Esophagus squamous epithelium (tissue), 5 donors: ENCODE data around the gene COMMD1. TPM values are rescaled to one million over a fixed set of nuclear protein-coding genes. Genes with fewer than 3 reads are reported as not detected.
"Not testable (repeated sequence)": the region's sequence is repeated elsewhere in the genome, so short reads cannot be mapped to it uniquely, and the experiment has no call there.

ENCODE experiments used
- DNase-seq: peaks from one replicate; lab custom pipeline; 2025; lab: John Stamatoyannopoulos, UW
- H3K27ac ChIP-seq, 4 donors: fragments of 200-600 bp; sonication (generic); one replicate each; pipeline ENCODE4 v1.5.1; 2016 to 2019; ENCODE audit warnings: mild to moderate bottlenecking in 1 of 4
- H3K27me3 ChIP-seq, 4 donors: fragments of 200-600 bp; sonication (generic); 1 replicate in 3 of 4; 2 replicates in 1 of 4; pipeline versions ENCODE4 v1.5.1 to v1.6.0; 2017 to 2021; ENCODE audit warnings: antibody characterized with exemption in 1 of 4
- H3K36me3 ChIP-seq, 3 donors: fragments of 200-600 bp; sonication (generic); one replicate each; pipeline ENCODE4 v1.5.1; 2016 to 2019
- H3K4me1 ChIP-seq, 3 donors: fragments of 200-600 bp; sonication (generic); one replicate each; pipeline ENCODE4 v1.5.1; 2017 to 2019
- H3K4me3 ChIP-seq, 4 donors: fragments of 200-600 bp; sonication (generic); 1 replicate in 3 of 4; 2 replicates in 1 of 4; pipeline ENCODE4 v1.5.1; 2016 to 2019; ENCODE audit warnings: mild to moderate bottlenecking in 2 of 4, moderate library complexity in 1 of 4
- H3K9me3 ChIP-seq, 3 donors: fragments of 200-600 bp; sonication (generic); one replicate each; pipeline ENCODE4 v1.5.1; 2016 to 2019
- POLR2A ChIP-seq, 4 donors: fragments of 450-650 bp; IDR thresholded peaks; one replicate each; pipeline ENCODE4 v1.6.1; 2017; ENCODE audit warnings: antibody characterized with exemption in 4 of 4, mild to moderate bottlenecking in 4 of 4, moderate library complexity in 3 of 4
- WGBS, 2 donors: methylation state at CpG; one replicate each; pipeline ENCODE4 v1.1.5; 2018; 5-methylcytosine and 5-hydroxymethylcytosine counted together
- intact Hi-C: fragments of 100-400 bp; cut with DNase I; formaldehyde crosslinking; loops from one replicate; pipeline ENCODE4 v1.15.0; 2022
- total RNA-seq, 4 donors: library from RNA; depleted of rRNA; stranded (reverse); fragments of >200 nt; gene quantifications; one replicate each; pipeline ENCODE4 v1.1.0, GENCODE V29; 2016
- TF ChIP-seq, protein P1 (sequence below), 6 experiments: fragments of 450-650 bp in 4 of 6; fragments of 200-600 bp in 2 of 6; sonication (generic) in 2 of 6; IDR thresholded peaks; one replicate each; pipeline ENCODE4 v1.5.1; 2016 to 2019; ENCODE audit warnings: antibody characterized with exemption in 6 of 6, mild to moderate bottlenecking in 4 of 6, moderate library complexity in 4 of 6
- donor health status: DM: yes; HTN: yes; CAD: no.

Gene COMMD1
- total RNA-seq, 4 donors from 2014 or later, result 38.0 to 44.3 (median 40.5) TPM

DNA sequence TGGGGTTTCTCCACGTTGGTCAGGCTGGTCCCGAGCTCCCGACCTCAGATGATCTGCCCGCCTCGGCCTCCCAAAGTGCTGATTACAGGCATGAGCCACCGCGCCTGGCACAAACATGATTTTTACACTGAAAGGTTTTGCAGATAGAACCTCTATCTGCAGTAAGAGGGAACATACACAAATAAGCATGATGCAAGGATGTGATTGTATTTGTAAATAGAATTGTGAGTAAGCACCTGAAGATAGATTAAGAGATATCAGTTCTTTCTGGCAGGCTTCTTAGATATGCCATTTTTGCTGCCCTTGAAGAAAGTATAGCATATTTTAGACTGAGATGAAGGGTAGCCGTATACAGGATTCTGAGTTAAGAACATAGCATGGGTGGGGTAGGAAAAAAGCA lies 3.6 kb downstream of the COMMD1 start:
- 86 to 92% methylated on average over 1 to 4 of the region's 8 CpGs for WGBS, 2 donors
- peaks cover 0 to 48% (median 7%) of the 10 kb centered on the region in 3 donors for H3K4me1 ChIP-seq
- H3K9me3 ChIP-seq, result no peaks in the 10 kb centered on the region
- no peak overlapping the region for H3K4me3 ChIP-seq
- no peak overlapping the region for H3K27ac ChIP-seq
- H3K36me3 ChIP-seq, result no peaks in the 10 kb centered on the region
- TF ChIP-seq, protein P1, sequence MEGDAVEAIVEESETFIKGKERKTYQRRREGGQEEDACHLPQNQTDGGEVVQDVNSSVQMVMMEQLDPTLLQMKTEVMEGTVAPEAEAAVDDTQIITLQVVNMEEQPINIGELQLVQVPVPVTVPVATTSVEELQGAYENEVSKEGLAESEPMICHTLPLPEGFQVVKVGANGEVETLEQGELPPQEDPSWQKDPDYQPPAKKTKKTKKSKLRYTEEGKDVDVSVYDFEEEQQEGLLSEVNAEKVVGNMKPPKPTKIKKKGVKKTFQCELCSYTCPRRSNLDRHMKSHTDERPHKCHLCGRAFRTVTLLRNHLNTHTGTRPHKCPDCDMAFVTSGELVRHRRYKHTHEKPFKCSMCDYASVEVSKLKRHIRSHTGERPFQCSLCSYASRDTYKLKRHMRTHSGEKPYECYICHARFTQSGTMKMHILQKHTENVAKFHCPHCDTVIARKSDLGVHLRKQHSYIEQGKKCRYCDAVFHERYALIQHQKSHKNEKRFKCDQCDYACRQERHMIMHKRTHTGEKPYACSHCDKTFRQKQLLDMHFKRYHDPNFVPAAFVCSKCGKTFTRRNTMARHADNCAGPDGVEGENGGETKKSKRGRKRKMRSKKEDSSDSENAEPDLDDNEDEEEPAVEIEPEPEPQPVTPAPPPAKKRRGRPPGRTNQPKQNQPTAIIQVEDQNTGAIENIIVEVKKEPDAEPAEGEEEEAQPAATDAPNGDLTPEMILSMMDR (IDR thresholded peaks at IDR 0.05), result no peak
- TF ChIP-seq POLR2A (IDR thresholded peaks at IDR 0.05), result no peak
- intact Hi-C loops, result no loop called here
- H3K27me3 ChIP-seq, result no peaks in the 10 kb centered on the region
- no peak for DNase-seq

DNA sequence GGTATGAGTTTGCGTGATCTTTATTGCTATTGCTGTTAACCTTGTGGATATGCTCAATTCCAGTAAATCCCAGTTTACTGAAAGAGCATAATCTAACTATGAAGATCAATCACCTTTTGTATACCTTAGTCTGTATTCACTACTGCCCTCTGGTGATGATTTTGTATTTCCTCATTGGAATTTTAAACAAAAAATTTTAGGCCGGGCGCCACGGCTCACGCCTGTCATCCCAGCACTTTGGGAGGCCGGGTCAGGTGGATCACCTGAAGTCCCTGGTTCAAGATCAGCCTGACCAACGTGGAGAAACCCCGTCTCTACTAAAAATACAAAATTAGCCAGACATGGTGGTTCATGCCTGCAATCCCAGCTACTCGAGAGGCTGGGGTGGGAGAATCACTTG lies 5.1 kb downstream of the COMMD1 start:
- H3K27me3 ChIP-seq, result no peaks in the 10 kb centered on the region
- H3K4me3 ChIP-seq, result no peak overlapping the region
- no peaks in the 10 kb centered on the region for H3K9me3 ChIP-seq
- WGBS, 2 donors, result 64 to 91% methylated on average over 5 to 9 of the region's 9 CpGs
- no peak for DNase-seq
- TF ChIP-seq POLR2A (IDR thresholded peaks at IDR 0.05), result no peak
- TF ChIP-seq, protein P1 (IDR thresholded peaks at IDR 0.05), result peak in 3 of 6 experiments; percentile 10 to 30 (median 21)
- peaks cover 0 to 37% (median 7%) of the 10 kb centered on the region in 3 donors for H3K4me1 ChIP-seq
- intact Hi-C loops, result no loop called here
- peaks cover 0 to under 1% (median 0%) of the 10 kb centered on the region in 3 donors for H3K36me3 ChIP-seq
- no peak overlapping the region for H3K27ac ChIP-seq

DNA sequence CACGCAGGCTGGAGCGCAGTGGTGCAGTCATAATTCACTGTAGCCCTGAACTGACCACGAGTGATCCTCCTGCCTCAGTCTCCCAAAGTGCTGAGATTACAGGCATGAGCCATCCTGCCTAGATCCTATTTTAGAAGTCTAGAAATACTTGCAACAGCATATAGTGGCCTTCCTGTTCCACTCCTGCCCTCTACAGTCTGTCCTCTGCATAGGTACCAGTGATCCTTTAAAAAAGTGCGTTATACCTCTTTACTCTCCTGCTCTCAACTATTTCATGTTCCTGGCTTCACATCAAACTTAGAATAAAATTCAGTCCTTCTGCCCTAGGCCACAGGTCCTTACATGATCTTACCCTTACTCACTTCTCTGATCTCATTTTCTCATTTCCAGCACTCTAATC lies 6.0 kb downstream of the COMMD1 start:
- intact Hi-C loops, result no loop called here
- TF ChIP-seq POLR2A (IDR thresholded peaks at IDR 0.05), result no peak
- TF ChIP-seq, protein P1 (IDR thresholded peaks at IDR 0.05), result peak in 1 of 6 experiments; percentile 47
- H3K36me3 ChIP-seq, result peaks cover 0 to 9% (median 0%) of the 10 kb centered on the region in 3 donors
- no peaks in the 10 kb centered on the region for H3K27me3 ChIP-seq
- peaks cover 0 to 30% (median 3%) of the 10 kb centered on the region in 3 donors for H3K4me1 ChIP-seq
- H3K9me3 ChIP-seq, result no peaks in the 10 kb centered on the region
- H3K27ac ChIP-seq, result no peak overlapping the region
- 57 to 92% methylated on average over 1 to 4 of the region's 4 CpGs for WGBS, 2 donors
- H3K4me3 ChIP-seq, result no peak overlapping the region
- no peak for DNase-seq

DNA sequence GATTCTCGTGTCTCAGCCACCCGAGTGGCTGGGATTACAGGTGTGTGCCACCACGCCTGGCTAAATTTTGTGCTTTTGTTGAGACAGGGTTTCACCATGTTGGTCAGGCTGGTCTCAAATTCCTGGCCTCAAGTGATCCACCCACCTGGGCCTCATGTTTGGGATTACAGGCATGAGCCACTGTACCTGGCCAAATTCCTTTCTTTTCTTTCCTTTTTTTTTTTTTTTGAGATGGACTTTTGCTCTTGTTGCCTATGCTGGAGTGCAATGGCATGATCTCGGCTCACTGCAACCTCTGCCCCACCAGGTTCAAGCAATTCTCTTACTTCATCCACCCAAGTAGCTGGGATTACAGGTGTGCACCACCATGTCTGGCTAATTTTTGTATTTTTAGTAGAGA lies 9.3 kb downstream of the COMMD1 start:
- H3K36me3 ChIP-seq, result peaks cover 0 to 20% (median 0%) of the 10 kb centered on the region in 3 donors
- not testable (repeated sequence) for H3K27me3 ChIP-seq, H3K9me3 ChIP-seq, DNase-seq, H3K27ac ChIP-seq, H3K4me3 ChIP-seq
- WGBS, 2 donors, result 76 to 93% methylated on average over 3 to 4 of the region's 4 CpGs
- peaks cover 0 to 12% (median 0%) of the 10 kb centered on the region in 3 donors for H3K4me1 ChIP-seq
- intact Hi-C loops, result loop anchor here (5.0 kb wide), 1 partner anchor 498 kb away; no protein-coding TSS in a partner anchor

DNA sequence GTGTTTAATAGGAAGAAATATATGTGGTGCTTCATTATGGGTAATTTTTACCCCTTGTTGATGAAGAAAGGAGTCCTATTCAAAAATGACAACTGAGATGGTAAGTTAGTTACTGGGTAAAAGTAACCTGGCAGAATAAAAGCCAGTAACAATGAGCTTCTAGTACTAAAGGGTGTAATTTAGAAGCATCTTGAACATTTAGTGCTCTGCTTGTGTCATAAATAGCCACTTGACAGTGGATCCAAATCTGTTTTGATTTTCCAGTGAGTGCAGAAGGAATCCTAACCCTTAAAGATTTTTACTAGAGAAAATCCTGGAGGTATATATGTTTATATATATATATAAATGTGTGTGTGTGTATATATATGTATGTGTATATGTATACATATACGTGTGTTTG lies 15.1 kb downstream of the COMMD1 start:
- no peak overlapping the region for H3K27ac ChIP-seq
- intact Hi-C loops, result no loop called here
- peaks cover 0 to 22% (median 0%) of the 10 kb centered on the region in 3 donors for H3K4me1 ChIP-seq
- TF ChIP-seq POLR2A (IDR thresholded peaks at IDR 0.05), result no peak
- TF ChIP-seq, protein P1 (IDR thresholded peaks at IDR 0.05), result no peak
- no peak overlapping the region for H3K4me3 ChIP-seq
- H3K9me3 ChIP-seq, result no peaks in the 10 kb centered on the region
- H3K36me3 ChIP-seq, result peaks cover 0 to 35% (median 0%) of the 10 kb centered on the region in 3 donors
- 77 to 82% methylated on average over 1 of the region's 1 CpG for WGBS, 2 donors
- DNase-seq, result no peak
- H3K27me3 ChIP-seq, result no peaks in the 10 kb centered on the region

DNA sequence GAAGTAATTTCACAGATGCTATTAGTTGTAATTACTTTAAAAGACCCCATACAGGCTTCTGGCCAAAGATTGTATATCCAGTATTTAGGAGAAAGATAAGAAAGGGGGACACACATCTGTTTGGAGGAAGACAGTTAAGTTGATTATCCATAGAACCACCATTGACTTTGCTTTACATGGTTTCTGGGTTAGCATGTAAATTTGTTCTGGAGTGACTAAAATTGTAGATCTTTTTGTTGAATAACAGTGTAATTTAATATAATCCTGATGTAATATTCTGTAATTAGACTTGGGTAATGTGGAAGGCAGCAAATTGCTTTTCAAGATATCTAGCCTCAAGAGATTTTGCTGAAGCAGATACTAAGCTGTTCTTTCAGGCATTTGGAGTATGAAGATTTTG lies 17.2 kb downstream of the COMMD1 start:
- intact Hi-C loops, result no loop called here
- Histone ChIP-seq H3K27ac (no peak overlapping the region), H3K27me3 (no peaks in the 10 kb centered on the region), H3K4me1 (peaks cover 0 to 22% (median 0%) of the 10 kb centered on the region in 3 donors), H3K36me3 (peaks cover 0 to 24% (median 0%) of the 10 kb centered on the region in 3 donors), H3K9me3 (no peaks in the 10 kb centered on the region), H3K4me3 (no peak overlapping the region)
- no peak for DNase-seq
- TF ChIP-seq, protein P1 (IDR thresholded peaks at IDR 0.05), result no peak
